Measurements from ENCODE around the gene NSUN2.
"Not testable (repeated sequence)": the region's sequence is repeated elsewhere in the genome, so short reads cannot be mapped to it uniquely, and the experiment has no call there.

NSUN2 gene

DNA sequence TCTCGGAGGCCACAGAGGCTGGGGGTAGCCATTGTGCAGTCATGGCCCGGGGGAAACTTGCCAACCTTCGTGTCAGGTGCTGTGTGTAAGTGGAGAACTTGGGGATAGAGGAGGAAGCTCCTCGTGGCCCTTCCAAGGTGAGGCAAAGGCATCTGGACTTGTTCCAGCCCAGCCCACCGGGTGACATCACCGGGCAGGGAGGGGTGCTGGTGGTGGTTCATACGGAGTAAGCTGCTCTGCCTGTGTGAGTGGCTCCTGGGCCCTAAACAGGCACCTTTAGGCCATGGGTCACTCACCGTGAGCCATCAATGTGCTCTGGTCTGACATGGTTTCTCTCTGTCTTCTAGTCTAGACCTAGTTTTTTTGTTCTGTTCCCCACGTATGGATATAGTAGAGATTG, 35.9 kb upstream of the NSUN2 start:
- H3K4me3 ChIP-seq (ENCODE audit: low read depth, low read length); H3K36me3 ChIP-seq (ENCODE audit: control insufficient read depth in 2 of 2, insufficient read depth in 1 of 2, low read length in 2 of 2); H3K27ac ChIP-seq (ENCODE audit: extremely low read depth, low read depth, low read length); H3K4me1 ChIP-seq (ENCODE audit: control insufficient read depth, insufficient read depth, low read length); H3K9me3 ChIP-seq (ENCODE audit: control insufficient read depth, insufficient read depth, low read depth, low read length): not testable (repeated sequence)
- ChIA-PET CTCF (interaction anchor here (0.7 kb wide), 1 partner anchor 140 kb away, joined by 3 read pairs; no protein-coding TSS in a partner anchor), POLR2A (interaction anchor here (0.5 kb wide), 1 partner anchor 16 kb away, joined by 5 read pairs; no protein-coding TSS in a partner anchor)
- 0 out of 2 replicates have a peak, but pooled peaks have one; percentile 3 for TF ChIP-seq GLIS1 (tag by site-specific recombination; IDR thresholded peaks at IDR 0.05)

DNA sequence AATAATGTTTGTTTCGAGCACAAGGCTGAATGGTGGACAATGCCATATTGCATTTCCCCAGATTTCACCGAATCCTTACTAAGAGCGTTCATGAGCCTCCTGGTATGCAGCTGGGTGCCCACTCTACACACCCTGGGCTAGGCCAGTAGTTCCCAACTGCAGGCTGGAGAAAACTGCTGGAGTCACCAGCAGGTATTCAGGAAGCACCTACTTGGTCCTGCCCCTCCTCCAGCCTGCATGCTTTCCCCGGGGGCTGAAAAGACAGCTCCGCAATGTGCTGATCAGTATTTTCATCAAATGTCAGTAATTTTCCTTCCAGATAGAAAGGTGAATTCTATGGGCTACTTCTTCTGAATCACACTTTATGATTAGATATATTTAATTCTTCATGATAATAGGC, 34.8 kb upstream of the NSUN2 start:
- TF ChIP-seq PBX3 (CRISPR knock-in tag; IDR thresholded peaks at IDR 0.05) = no peak
- no peak for TF ChIP-seq ZNF830 (tag by site-specific recombination; IDR thresholded peaks at IDR 0.05; ENCODE audit: low read depth)
- no peak for TF ChIP-seq ZNF146 (tag by site-specific recombination; IDR thresholded peaks at IDR 0.05)
- no peak for TF ChIP-seq ZNF394 (tag by site-specific recombination; IDR thresholded peaks at IDR 0.05; ENCODE audit: borderline replicate concordance)
- TF ChIP-seq ZNF10 (tag by site-specific recombination; IDR thresholded peaks at IDR 0.05) = no peak
- TF ChIP-seq ZNF76 (tag by site-specific recombination; IDR thresholded peaks at IDR 0.05; ENCODE audit: borderline replicate concordance, low read depth) = no peak
- TF ChIP-seq GLI2 (tag by site-specific recombination; IDR thresholded peaks at IDR 0.05; ENCODE audit: borderline replicate concordance, low read depth) = no peak
- TF ChIP-seq ZNF19 (tag by site-specific recombination; IDR thresholded peaks at IDR 0.05; ENCODE audit: low read depth) = no peak
- no peak for TF ChIP-seq ZNF37A (tag by site-specific recombination; IDR thresholded peaks at IDR 0.05)
- TF ChIP-seq ZNF585B (tag by site-specific recombination; IDR thresholded peaks at IDR 0.05) = no peak
- TF ChIP-seq, protein P1, sequence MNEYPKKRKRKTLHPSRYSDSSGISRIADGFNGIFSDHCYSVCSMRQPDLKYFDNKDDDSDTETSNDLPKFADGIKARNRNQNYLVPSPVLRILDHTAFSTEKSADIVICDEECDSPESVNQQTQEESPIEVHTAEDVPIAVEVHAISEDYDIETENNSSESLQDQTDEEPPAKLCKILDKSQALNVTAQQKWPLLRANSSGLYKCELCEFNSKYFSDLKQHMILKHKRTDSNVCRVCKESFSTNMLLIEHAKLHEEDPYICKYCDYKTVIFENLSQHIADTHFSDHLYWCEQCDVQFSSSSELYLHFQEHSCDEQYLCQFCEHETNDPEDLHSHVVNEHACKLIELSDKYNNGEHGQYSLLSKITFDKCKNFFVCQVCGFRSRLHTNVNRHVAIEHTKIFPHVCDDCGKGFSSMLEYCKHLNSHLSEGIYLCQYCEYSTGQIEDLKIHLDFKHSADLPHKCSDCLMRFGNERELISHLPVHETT (tag by site-specific recombination; IDR thresholded peaks at IDR 0.05) = no peak
- TF ChIP-seq ZNF670 (tag by site-specific recombination; IDR thresholded peaks at IDR 0.05; ENCODE audit: low read depth) = no peak
- TF ChIP-seq ZNF140 (tag by site-specific recombination; IDR thresholded peaks at IDR 0.05) = no peak
- no peak for TF ChIP-seq ZNF398 (tag by site-specific recombination; IDR thresholded peaks at IDR 0.05)
- H3K4me1 ChIP-seq (ENCODE audit: control insufficient read depth, insufficient read depth, low read length) = no peaks in the 10 kb centered on the region
- peaks cover 0 to 9% of the 10 kb centered on the region in 2 experiments; a peak in 2 of 3 replicates for H3K36me3 ChIP-seq (ENCODE audit: control insufficient read depth in 2 of 2, insufficient read depth in 1 of 2, low read length in 2 of 2)
- CTCF ChIA-PET = no interaction called here
- H3K9me3 ChIP-seq (ENCODE audit: control insufficient read depth, insufficient read depth, low read depth, low read length) = no peaks in the 10 kb centered on the region
- POLR2A ChIA-PET = no interaction called here
- no peak overlapping the region for H3K4me3 ChIP-seq (ENCODE audit: low read depth, low read length)
- no peak overlapping the region for H3K27ac ChIP-seq (ENCODE audit: extremely low read depth, low read depth, low read length)

- peaks cover 0 to 9% of the 10 kb centered on the region in 2 experiments; a peak in 2 of 3 replicates for H3K36me3 ChIP-seq (ENCODE audit: control insufficient read depth in 2 of 2, insufficient read depth in 1 of 2, low read length in 2 of 2)
- no peak for TF ChIP-seq ZFHX2 (tag by site-specific recombination; conservative IDR thresholded peaks at IDR 0.05)
- TF ChIP-seq ZNF202 (tag by site-specific recombination; IDR thresholded peaks at IDR 0.05; ENCODE audit: borderline replicate concordance) = 0 out of 2 replicates have a peak, but pooled peaks have one; percentile 41
- ChIA-PET POLR2A (no interaction called here), CTCF (no interaction called here)
- no peak overlapping the region for H3K27ac ChIP-seq (ENCODE audit: extremely low read depth, low read depth, low read length)
- H3K4me1 ChIP-seq (ENCODE audit: control insufficient read depth, insufficient read depth, low read length) = no peaks in the 10 kb centered on the region
- no peak overlapping the region for H3K4me3 ChIP-seq (ENCODE audit: low read depth, low read length)
- no peaks in the 10 kb centered on the region for H3K9me3 ChIP-seq (ENCODE audit: control insufficient read depth, insufficient read depth, low read depth, low read length)
Observed at GRCh38 chr5:6666762-6667161, 33.9 kb upstream of the NSUN2 start.
